RWPE2 (cell line): ENCODE results near the gene CKAP5.

ENCODE experiments used
- ATAC-seq: fragments of 200-7000 bp; cut with Tn5 transposase; 3 replicates; pipeline ENCODE4 v1.9.1; 2021; ENCODE audit warnings: low read depth
- DNase-seq: peaks from one replicate; pipeline ENCODE4 v3.0.0-alpha.2; 2020; ENCODE audit warnings: low spot score
- H3K27ac ChIP-seq: fragments of 450-650 bp; 2 replicates; pipeline ENCODE4 v1.5.1; 2017; ENCODE audit warnings: mild to moderate bottlenecking; ENCODE audit not compliant: poor library complexity, severe bottlenecking
- H3K27me3 ChIP-seq: fragments of 250-450 bp; sonication (Bioruptor Pico); 2 replicates; pipeline ENCODE4 v1.5.1; 2021; ENCODE audit warnings: mild to moderate bottlenecking, moderate library complexity; ENCODE audit not compliant: insufficient read depth, poor library complexity, severe bottlenecking
- H3K36me3 ChIP-seq: fragments of 250-450 bp; sonication (Bioruptor Pico); 2 replicates; pipeline ENCODE4 v1.5.1; 2020; ENCODE audit warnings: low read depth, mild to moderate bottlenecking, moderate library complexity
- H3K4me1 ChIP-seq: fragments of 250-450 bp; sonication (Bioruptor Pico); 2 replicates; pipeline ENCODE4 v1.5.1; 2021; ENCODE audit warnings: mild to moderate bottlenecking, moderate library complexity; ENCODE audit not compliant: insufficient read depth, poor library complexity, severe bottlenecking
- H3K4me3 ChIP-seq: fragments of 250-450 bp; sonication (Bioruptor Pico); 2 replicates; pipeline ENCODE4 v1.5.1; 2021; ENCODE audit warnings: mild to moderate bottlenecking, moderate library complexity; ENCODE audit not compliant: severe bottlenecking
- H3K9me3 ChIP-seq: fragments of 250-450 bp; sonication (Bioruptor Pico); 2 replicates; pipeline ENCODE4 v1.5.1; 2021; ENCODE audit warnings: mild to moderate bottlenecking, moderate library complexity; ENCODE audit not compliant: severe bottlenecking
- TF ChIP-seq, protein P1 (sequence below): fragments of 450-650 bp; IDR thresholded peaks from one replicate; pipeline ENCODE4 v1.5.1; 2017; ENCODE audit warnings: mild to moderate bottlenecking, moderate library complexity; ENCODE audit not compliant: poor library complexity, severe bottlenecking

Gene CKAP5

DNA sequence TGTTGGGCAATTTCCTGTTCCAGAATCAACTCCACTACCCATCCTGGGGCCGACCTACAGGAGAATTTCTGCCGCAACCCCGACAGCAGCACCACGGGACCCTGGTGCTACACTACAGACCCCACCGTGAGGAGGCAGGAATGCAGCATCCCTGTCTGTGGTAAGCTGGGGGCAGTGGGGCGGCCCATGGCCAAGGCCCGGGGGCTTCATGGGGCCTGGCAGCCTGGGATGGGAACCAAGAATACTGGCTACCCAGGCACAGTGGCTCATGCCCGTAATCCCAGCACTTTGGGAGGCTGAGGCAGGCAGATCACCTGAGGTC is 122.8 kb downstream of the CKAP5 start:
- Histone ChIP-seq H3K9me3 (no peaks in the 10 kb centered on the region), H3K27me3 (no peaks in the 10 kb centered on the region), H3K27ac (no peak overlapping the region), H3K36me3 (no peaks in the 10 kb centered on the region), H3K4me1 (no peaks in the 10 kb centered on the region), H3K4me3 (no peak overlapping the region)
- no peak for ATAC-seq
- no peak for DNase-seq
- TF ChIP-seq, protein P1, sequence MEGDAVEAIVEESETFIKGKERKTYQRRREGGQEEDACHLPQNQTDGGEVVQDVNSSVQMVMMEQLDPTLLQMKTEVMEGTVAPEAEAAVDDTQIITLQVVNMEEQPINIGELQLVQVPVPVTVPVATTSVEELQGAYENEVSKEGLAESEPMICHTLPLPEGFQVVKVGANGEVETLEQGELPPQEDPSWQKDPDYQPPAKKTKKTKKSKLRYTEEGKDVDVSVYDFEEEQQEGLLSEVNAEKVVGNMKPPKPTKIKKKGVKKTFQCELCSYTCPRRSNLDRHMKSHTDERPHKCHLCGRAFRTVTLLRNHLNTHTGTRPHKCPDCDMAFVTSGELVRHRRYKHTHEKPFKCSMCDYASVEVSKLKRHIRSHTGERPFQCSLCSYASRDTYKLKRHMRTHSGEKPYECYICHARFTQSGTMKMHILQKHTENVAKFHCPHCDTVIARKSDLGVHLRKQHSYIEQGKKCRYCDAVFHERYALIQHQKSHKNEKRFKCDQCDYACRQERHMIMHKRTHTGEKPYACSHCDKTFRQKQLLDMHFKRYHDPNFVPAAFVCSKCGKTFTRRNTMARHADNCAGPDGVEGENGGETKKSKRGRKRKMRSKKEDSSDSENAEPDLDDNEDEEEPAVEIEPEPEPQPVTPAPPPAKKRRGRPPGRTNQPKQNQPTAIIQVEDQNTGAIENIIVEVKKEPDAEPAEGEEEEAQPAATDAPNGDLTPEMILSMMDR: no peak

DNA sequence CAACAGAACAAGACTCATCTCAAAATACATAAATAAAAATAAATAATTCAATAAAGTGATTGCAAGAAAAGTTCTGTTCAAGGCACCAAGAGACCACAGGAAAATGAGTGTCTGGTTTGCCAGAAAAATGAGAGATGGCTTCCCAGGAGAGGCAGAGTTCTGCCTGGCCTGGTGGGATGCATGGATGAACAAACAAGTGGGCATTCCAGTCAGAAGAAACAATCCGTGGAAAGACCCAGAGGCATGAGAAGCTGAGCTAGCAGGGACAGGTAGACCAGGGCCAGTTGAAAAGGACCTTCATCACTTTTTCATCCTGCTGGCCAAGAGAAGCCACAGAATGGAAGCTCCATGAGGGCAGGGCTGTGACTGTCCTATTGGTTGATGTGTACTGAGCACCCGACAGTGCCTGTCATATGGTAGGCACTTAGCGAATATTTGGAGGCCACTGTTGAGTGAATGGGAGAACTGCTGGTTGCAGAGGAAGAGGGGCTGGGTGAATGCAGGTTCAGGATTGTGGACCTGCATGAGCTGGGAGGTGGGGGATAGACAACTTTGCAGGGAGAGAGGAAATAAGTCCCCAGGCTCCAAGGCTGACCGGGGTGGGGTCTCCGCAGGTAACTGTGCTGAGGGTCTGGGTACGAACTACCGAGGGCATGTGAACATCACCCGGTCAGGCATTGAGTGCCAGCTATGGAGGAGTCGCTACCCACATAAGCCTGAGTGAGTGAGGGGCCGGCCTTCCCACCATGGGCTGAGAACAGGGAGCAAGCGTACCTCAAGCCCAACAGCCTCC is 123.3 kb downstream of the CKAP5 start:
- ATAC-seq (no peak), DNase-seq (no peak)
- H3K36me3 ChIP-seq: no peaks in the 10 kb centered on the region

DNA sequence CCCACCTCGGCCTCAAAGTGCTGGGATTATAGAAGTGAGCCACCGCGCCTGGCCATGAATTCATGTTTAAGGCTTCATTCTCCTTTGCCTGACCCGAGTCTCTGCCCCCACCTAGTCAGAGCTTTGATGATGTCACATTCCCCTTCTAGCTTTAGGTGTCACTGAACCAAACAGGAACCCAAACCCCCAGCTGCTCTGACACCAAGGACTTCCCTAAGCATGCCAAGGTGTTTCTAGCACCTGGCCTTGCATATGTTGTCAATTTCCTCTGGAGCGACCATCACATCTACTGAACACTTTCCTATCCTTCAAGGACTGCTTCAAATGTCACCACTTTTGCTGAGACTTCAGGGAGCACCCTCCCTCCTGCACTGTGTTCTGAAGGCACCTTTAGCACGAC is 124.8 kb downstream of the CKAP5 start:
- no peak overlapping the region for H3K4me3 ChIP-seq
- no peak for ATAC-seq
- H3K4me1 ChIP-seq: peaks cover 7% of the 10 kb centered on the region
- no peak overlapping the region for H3K27ac ChIP-seq
- TF ChIP-seq, protein P1: no peak
- no peaks in the 10 kb centered on the region for H3K27me3 ChIP-seq
- H3K9me3 ChIP-seq: no peaks in the 10 kb centered on the region
- H3K36me3 ChIP-seq: no peaks in the 10 kb centered on the region
- DNase-seq: no peak

More for the DNA sequence above, 123.3 kb downstream of the CKAP5 start:
- H3K27ac ChIP-seq: no peak overlapping the region
- H3K27me3 ChIP-seq: no peaks in the 10 kb centered on the region
- peaks cover 5% of the 10 kb centered on the region for H3K4me1 ChIP-seq
- H3K4me3 ChIP-seq: no peak overlapping the region
- H3K9me3 ChIP-seq: no peaks in the 10 kb centered on the region
- TF ChIP-seq, protein P1: no peak

DNA sequence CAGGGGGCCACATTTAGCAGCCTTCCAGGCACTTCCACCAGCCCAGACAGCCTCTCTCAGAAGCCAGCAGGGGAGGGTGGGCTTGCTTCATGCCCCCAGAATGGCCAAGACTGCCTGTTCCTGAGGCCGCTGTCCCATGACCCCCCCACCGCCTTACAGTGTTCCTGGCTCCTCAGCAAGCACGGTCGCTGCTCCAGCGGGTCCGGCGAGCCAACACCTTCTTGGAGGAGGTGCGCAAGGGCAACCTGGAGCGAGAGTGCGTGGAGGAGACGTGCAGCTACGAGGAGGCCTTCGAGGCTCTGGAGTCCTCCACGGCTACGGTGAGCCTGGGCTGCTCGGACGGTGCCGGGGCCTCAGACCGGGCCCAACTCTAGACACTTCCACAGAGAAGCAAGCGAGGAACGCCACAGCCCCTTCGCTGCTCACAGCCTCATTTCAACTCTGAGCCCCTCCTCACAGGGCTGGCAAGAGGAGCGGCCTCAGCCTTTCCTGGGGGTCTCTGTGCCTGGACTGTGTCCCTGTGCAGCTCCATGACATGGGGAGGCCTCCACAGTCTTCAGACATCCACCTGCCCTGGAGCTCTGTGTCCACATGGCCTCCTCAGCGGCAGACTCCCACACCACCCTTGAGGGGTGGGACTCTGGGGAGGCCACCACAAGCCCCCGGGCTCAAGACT is 126.4 kb downstream of the CKAP5 start:
- Histone ChIP-seq H3K4me1 (peaks cover 10% of the 10 kb centered on the region), H3K27me3 (no peaks in the 10 kb centered on the region), H3K9me3 (no peaks in the 10 kb centered on the region), H3K36me3 (no peaks in the 10 kb centered on the region), H3K27ac (no peak overlapping the region), H3K4me3 (no peak overlapping the region)
- TF ChIP-seq, protein P1: no peak
- ATAC-seq: peak; percentile 11; the same call in 1 of the 3 replicates
- no peak for DNase-seq
